Vagina (tissue), 2 donors: Measurements from ENCODE around the gene MBD3L2B.

Experiments
- POLR2AphosphoS5 ChIP-seq, 2 donors: sonication (generic); formaldehyde crosslinking; IDR thresholded peaks; one replicate each; pipeline ENCODE4 v1.9.0; 2017; ENCODE audit warnings: antibody characterized with exemption in 2 of 2, mild to moderate bottlenecking in 2 of 2, low read depth in 1 of 2; ENCODE audit not compliant: insufficient read depth in 1 of 2
- TF ChIP-seq, protein P1 (sequence below), 3 experiments: fragments of 450-650 bp in 2 of 3; fragments of 200-600 bp in 1 of 3; sonication (generic) in 1 of 3; IDR thresholded peaks; one replicate each; pipeline ENCODE4 v1.5.1; 2017 to 2019; ENCODE audit warnings: antibody characterized with exemption in 3 of 3, mild to moderate bottlenecking in 2 of 3, moderate library complexity in 2 of 3

GRCh38 chr19:6999933-7000332 is 21.3 kb downstream of the MBD3L2B start:
- TF ChIP-seq, protein P1, sequence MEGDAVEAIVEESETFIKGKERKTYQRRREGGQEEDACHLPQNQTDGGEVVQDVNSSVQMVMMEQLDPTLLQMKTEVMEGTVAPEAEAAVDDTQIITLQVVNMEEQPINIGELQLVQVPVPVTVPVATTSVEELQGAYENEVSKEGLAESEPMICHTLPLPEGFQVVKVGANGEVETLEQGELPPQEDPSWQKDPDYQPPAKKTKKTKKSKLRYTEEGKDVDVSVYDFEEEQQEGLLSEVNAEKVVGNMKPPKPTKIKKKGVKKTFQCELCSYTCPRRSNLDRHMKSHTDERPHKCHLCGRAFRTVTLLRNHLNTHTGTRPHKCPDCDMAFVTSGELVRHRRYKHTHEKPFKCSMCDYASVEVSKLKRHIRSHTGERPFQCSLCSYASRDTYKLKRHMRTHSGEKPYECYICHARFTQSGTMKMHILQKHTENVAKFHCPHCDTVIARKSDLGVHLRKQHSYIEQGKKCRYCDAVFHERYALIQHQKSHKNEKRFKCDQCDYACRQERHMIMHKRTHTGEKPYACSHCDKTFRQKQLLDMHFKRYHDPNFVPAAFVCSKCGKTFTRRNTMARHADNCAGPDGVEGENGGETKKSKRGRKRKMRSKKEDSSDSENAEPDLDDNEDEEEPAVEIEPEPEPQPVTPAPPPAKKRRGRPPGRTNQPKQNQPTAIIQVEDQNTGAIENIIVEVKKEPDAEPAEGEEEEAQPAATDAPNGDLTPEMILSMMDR (IDR thresholded peaks at IDR 0.05): no peak
- no peak for TF ChIP-seq POLR2AphosphoS5 (IDR thresholded peaks at IDR 0.05; ENCODE audit: insufficient read depth in 1 of 2, low read depth in 1 of 2)
